ENCODE results near the gene CDK15.

DNA sequence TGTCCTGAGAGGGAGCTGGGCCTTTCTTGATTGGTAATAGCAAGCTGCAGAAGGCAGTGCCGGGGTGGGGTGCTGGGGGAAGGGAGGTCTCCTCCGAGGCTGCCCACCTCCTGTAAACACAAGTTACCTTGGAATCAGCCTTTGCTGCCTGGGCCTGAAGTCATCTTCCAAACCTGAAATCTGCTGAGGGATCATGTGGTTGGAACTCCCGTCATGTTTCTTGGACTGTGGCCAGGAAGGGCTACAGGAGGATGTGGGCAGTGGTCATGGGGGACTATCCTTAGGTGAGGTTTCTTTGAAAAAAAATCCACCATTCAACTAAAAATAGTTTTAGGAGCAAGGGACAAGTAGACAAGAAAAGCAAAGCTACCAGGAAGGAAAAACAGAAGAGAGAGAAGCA, 74.2 kb downstream of the CDK15 start:
- TF ChIP-seq, protein P1, sequence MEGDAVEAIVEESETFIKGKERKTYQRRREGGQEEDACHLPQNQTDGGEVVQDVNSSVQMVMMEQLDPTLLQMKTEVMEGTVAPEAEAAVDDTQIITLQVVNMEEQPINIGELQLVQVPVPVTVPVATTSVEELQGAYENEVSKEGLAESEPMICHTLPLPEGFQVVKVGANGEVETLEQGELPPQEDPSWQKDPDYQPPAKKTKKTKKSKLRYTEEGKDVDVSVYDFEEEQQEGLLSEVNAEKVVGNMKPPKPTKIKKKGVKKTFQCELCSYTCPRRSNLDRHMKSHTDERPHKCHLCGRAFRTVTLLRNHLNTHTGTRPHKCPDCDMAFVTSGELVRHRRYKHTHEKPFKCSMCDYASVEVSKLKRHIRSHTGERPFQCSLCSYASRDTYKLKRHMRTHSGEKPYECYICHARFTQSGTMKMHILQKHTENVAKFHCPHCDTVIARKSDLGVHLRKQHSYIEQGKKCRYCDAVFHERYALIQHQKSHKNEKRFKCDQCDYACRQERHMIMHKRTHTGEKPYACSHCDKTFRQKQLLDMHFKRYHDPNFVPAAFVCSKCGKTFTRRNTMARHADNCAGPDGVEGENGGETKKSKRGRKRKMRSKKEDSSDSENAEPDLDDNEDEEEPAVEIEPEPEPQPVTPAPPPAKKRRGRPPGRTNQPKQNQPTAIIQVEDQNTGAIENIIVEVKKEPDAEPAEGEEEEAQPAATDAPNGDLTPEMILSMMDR (IDR thresholded peaks at IDR 0.05; ENCODE audit: low read length), result no peak
- TF ChIP-seq EZH2 (IDR thresholded peaks at IDR 0.05; ENCODE audit: borderline replicate concordance, low read length), result no peak

All from OCI-LY1 (cell line).